Natural killer cell (primary cell): Measurements from ENCODE around the gene CATSPERD. TPM values are rescaled to one million over a fixed set of nuclear protein-coding genes. Genes with fewer than 3 reads are reported as not detected.

ENCODE experiments used
- ATAC-seq, 3 donors: fragments of 150-1000 bp in 2 of 3; fragments of 200-7000 bp in 1 of 3; cut with Tn5 transposase; 1 replicate in 1 of 3; 2 replicates in 2 of 3; pipeline ENCODE4 v1.10.0; 2021; ENCODE audit warnings: mild to moderate bottlenecking in 2 of 3, moderate library complexity in 2 of 3
- DNase-seq, 2 donors: peaks; one replicate each; pipeline versions ENCODE4 v3.0.0 to v3.0.0-alpha.2; 2013 to 2021; ENCODE audit warnings: mixed read lengths in 1 of 2
- H3K27ac ChIP-seq: one replicate; pipeline ENCODE4 v1.5.1; 2013; ENCODE audit warnings: mild to moderate bottlenecking, low read length
- H3K27me3 ChIP-seq: one replicate; pipeline ENCODE4 v1.6.1; 2013; ENCODE audit warnings: low read length; ENCODE audit not compliant: control insufficient read depth, insufficient read depth
- H3K36me3 ChIP-seq: one replicate; pipeline ENCODE4 v1.6.1; 2013; ENCODE audit warnings: low read length; ENCODE audit not compliant: control insufficient read depth, insufficient read depth
- H3K4me1 ChIP-seq: one replicate; pipeline ENCODE4 v1.6.1; 2013; ENCODE audit warnings: low read length; ENCODE audit not compliant: control insufficient read depth, insufficient read depth
- H3K4me3 ChIP-seq: one replicate; pipeline ENCODE4 v1.5.1; 2013; ENCODE audit warnings: low read length
- H3K9me3 ChIP-seq: one replicate; pipeline ENCODE4 v1.6.1; 2013; ENCODE audit warnings: low read length; ENCODE audit not compliant: control insufficient read depth, insufficient read depth
- H3K27ac Mint-ChIP-seq, 2 donors: one replicate each; pipeline ENCODE4 v1.8.0; 2022; ENCODE audit warnings: mild to moderate bottlenecking in 2 of 2, mixed read lengths in 2 of 2, moderate library complexity in 1 of 2
- H3K27me3 Mint-ChIP-seq, 2 donors: one replicate each; pipeline ENCODE4 v1.8.0; 2022; ENCODE audit warnings: low read depth in 2 of 2, mixed read lengths in 2 of 2
- H3K36me3 Mint-ChIP-seq: one replicate; pipeline ENCODE4 v1.8.0; 2022; ENCODE audit warnings: mixed read lengths
- H3K4me1 Mint-ChIP-seq, 2 donors: one replicate each; pipeline ENCODE4 v1.8.0; 2022; ENCODE audit warnings: mixed read lengths in 2 of 2
- H3K4me3 Mint-ChIP-seq: one replicate; pipeline ENCODE4 v1.8.0; 2022; ENCODE audit warnings: mild to moderate bottlenecking, moderate library complexity, mixed read lengths
- H3K9me3 Mint-ChIP-seq, 2 donors: one replicate each; pipeline ENCODE4 v1.8.0; 2022; ENCODE audit warnings: mixed read lengths in 2 of 2
- CTCF ChIP-seq: fragments of 200-600 bp; IDR thresholded peaks from one replicate; pipeline ENCODE4 v1.8.0; 2022; ENCODE audit warnings: antibody characterized with exemption
- WGBS: methylation state at CpG from one replicate; pipeline ENCODE4 v1.1.7; 2013; ENCODE audit warnings: missing lambda C conversion rate; ENCODE audit not compliant: insufficient coverage; 5-methylcytosine and 5-hydroxymethylcytosine counted together
- intact Hi-C: fragments of 100-400 bp; cut with micrococcal nuclease; formaldehyde crosslinking; loops from one replicate; pipeline ENCODE4 v1.14.2; 2022
- total RNA-seq, 4 donors: library from RNA; stranded (reverse); fragments of 120-200 nt in 1 of 4; gene quantifications; one replicate each; pipeline versions ENCODE4 v1.2.3 to v1.2.4, GENCODE V29; 2013 to 2022

CATSPERD gene
- total RNA-seq, 3 donors from 2014 or later (not counting 1 experiment from before 2014, with no cell fraction given) = not detected

GRCh38 chr19:5679289-5680083 lies 41.0 kb upstream of the CATSPERD start:
- Histone ChIP-seq H3K27me3 (no peaks in the 10 kb centered on the region), H3K36me3 (peaks cover 2% of the 10 kb centered on the region), H3K9me3 (no peaks in the 10 kb centered on the region), H3K4me3 (peak overlapping the region; percentile 95), H3K27ac (peak overlapping the region; percentile 97), H3K4me1 (peaks cover 17% of the 10 kb centered on the region)
- Mint-ChIP-seq H3K27me3 (no peaks in the 10 kb centered on the region), H3K4me1 (peaks cover 15 to 37% of the 10 kb centered on the region in 2 donors), H3K9me3 (no peaks in the 10 kb centered on the region), H3K4me3 (peak overlapping the region; percentile 98), H3K27ac (peak overlapping the region; percentile 99 to 100), H3K36me3 (no peaks in the 10 kb centered on the region)
- intact Hi-C loops = loop anchor here (1.0 to 2.0 kb wide), 4 partner anchors 11 to 111 kb away; partner anchors contain the start of genes CATSPERD, DUS3L, LONP1 and RPL36
- 38% methylated on average over 26 of the region's 26 CpGs for WGBS
- no peak for DNase-seq
- no peak for ATAC-seq
- no peak for TF ChIP-seq CTCF

- peak overlapping the region; percentile 99 to 100 for H3K27ac Mint-ChIP-seq
- H3K36me3 ChIP-seq = peaks cover 2% of the 10 kb centered on the region
- H3K9me3 Mint-ChIP-seq = no peaks in the 10 kb centered on the region
- no peak for TF ChIP-seq CTCF
- H3K27ac ChIP-seq = peak overlapping the region; percentile 97
- no peaks in the 10 kb centered on the region for H3K27me3 Mint-ChIP-seq
- H3K27me3 ChIP-seq = no peaks in the 10 kb centered on the region
- H3K4me1 ChIP-seq = peaks cover 17% of the 10 kb centered on the region
- intact Hi-C loops = loop anchor here (1.0 to 2.0 kb wide), 4 partner anchors 10 to 111 kb away; partner anchors contain the start of genes CATSPERD, DUS3L, LONP1 and RPL36
- WGBS = under 1% methylated on average over 23 of the region's 23 CpGs
- H3K9me3 ChIP-seq = no peaks in the 10 kb centered on the region
- H3K36me3 Mint-ChIP-seq = no peaks in the 10 kb centered on the region
- peaks cover 15 to 37% of the 10 kb centered on the region in 2 donors for H3K4me1 Mint-ChIP-seq
- peak overlapping the region; percentile 95 for H3K4me3 ChIP-seq
- DNase-seq = no peak
- H3K4me3 Mint-ChIP-seq = peak overlapping the region; percentile 98
- no peak for ATAC-seq
Observed at GRCh38 chr19:5680084-5680436, 40.4 kb upstream of the CATSPERD start.

- H3K36me3 Mint-ChIP-seq = no peaks in the 10 kb centered on the region
- DNase-seq (peak; percentile 99 to 100), ATAC-seq (peak; percentile 92 to 97 (median 92))
- H3K27me3 ChIP-seq = no peaks in the 10 kb centered on the region
- intact Hi-C loops = loop anchor here (1.0 to 2.0 kb wide), 4 partner anchors 10 to 110 kb away; partner anchors contain the start of genes CATSPERD, DUS3L, LONP1 and RPL36
- under 1% methylated on average over 94 of the region's 94 CpGs for WGBS
- peaks cover 2% of the 10 kb centered on the region for H3K36me3 ChIP-seq
- H3K4me3 Mint-ChIP-seq = peak within 1 kb of the TSS; percentile 98
- peak within 1 kb of the TSS; percentile 95 for H3K4me3 ChIP-seq
- peak within 1 kb of the TSS; percentile 99 to 100 for H3K27ac Mint-ChIP-seq
- H3K4me1 ChIP-seq = peaks cover 17% of the 10 kb centered on the region
- H3K27ac ChIP-seq = peak within 1 kb of the TSS; percentile 97
- H3K4me1 Mint-ChIP-seq = peaks cover 15 to 38% of the 10 kb centered on the region in 2 donors
- no peaks in the 10 kb centered on the region for H3K9me3 ChIP-seq
- H3K27me3 Mint-ChIP-seq = no peaks in the 10 kb centered on the region
- no peaks in the 10 kb centered on the region for H3K9me3 Mint-ChIP-seq
- no peak for TF ChIP-seq CTCF
Observed at GRCh38 chr19:5680437-5681368, 39.7 kb upstream of the CATSPERD start, which contains the start of the genes HSD11B1L and MICOS13. Gene HSD11B1L, plus strand, starts transcription at chr19:5681027. Its CDS starts 3,806 bp downstream, at chr19:5684833. Gene MICOS13, minus strand, starts transcription at chr19:5680516. Its CDS starts 30 bp downstream, at chr19:5680486.
